ENCODE results near the gene SEMA6A.

Gene SEMA6A

DNA sequence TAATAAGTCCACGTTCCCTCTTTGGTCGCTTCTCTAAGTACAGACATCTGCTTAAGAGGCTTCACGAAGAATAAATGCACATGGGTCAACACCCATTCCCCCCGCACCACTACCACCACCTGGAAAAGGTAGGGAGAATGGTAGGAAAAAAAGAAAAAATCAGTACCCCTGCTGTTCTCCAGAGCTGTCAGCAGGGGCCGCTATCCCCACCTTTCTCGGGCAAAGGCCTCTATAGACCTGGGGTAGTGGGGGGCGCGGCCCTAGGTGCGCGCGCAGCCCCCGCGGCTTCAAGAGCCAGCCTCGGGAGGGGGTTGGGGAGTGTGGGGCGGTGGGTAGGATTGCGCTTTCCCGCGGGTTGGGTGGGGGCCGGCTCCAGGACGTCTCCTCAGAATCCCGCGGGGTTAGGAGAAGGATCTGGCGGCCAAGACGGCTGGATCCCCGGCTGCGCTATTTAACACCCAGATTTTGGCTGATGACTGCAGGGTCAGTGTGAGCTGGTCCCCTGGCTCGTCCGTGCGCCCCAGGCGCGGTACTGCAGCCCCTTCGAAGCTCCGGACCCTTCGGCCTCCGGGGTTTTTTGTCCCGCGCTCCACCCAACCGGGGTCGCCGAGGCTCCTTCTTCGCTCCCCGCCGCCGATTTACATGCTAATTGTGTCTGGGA lies 1.6 kb upstream of the SEMA6A start:
- DNase-seq: peak; percentile 20

- DNase-seq: no peak
Observed at GRCh38 chr5:116575326-116576052, 866 bp upstream of the SEMA6A start.

DNA sequence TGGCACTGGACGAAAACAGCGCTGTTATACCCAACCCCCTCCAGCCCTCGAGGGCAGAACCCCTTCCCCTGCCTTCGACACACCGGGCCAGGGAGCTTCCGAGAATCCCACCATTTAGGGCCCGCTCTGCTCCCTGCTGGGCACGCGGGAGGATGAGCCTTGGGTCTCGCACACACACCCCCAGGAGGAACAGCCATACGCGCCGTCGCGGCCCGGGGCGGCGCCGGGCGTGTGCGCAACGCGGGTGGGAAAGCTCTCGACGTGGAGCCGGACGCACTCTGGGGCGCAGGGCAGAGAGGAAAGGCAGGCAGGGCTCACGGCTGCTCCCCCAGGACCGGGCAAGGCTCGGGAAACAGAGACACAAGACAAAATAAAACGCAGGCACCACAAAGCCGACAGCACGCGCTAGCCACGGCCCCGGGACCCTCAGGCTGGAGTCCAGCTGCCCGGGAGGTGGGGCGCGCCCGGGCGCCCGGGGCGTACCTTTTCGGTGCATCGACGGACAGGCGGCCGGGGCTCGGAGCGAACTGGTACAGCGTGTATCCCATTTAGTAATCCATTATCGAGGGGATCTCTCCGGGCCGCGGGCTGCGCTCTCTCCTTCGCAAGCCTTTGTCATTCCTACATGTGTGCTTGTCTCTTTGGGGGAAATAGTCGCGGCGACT lies 789 bp downstream of the SEMA6A start:
- DNase-seq: no peak

- no peak for DNase-seq
Observed at GRCh38 chr5:116573279-116573701, 1.3 kb downstream of the SEMA6A start.

DNA sequence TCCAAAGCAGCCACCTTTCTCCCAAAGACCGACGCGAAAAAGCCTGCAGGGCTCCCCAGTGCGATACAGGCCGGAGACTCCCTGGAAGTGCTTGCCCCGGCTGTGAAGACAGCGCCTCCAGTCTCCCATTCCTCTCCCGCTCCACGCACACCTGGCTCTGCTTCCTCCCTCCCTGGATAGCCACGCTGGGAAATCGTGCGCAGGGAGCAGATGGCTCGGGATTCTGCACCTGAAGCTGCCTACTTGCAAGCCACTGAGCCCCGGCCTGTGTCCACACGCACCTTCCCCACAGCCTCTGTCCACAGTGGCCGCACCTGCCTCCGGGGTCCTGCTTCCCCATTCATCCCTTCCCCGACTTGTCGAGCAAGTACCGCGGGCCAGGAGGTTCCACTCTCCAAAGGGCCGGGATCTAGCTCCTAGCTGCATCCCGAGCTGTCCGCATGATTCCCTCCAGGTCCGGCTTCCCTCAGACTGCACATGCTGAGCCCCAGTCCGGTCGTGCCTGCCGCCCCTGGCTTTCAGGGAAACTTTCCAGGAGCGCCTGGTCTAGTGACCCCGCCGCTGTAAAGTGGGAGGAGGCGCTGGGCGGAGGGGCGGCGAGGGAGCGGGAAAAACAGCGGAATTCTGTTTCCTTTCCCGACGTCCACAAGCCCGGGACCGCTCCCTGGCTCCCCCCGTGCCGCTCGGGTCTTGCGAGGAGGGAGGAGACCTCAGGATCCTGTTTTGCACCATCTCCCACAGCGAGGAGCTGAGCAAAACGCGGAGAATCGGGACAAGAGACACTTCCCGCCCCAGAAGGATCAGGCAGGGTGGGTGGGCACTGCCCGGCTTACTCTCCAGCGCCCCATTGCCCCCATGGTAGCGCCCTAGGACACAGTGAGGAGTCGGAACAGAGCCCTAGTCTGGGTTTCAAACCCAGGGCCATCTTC lies 2.0 kb downstream of the SEMA6A start:
- no peak for DNase-seq

- DNase-seq: no peak
Observed at GRCh38 chr5:116571568-116572349, 2.9 kb downstream of the SEMA6A start.

GRCh38 chr5:116569999-116570398 lies 4.6 kb downstream of the SEMA6A start:
- DNase-seq: no peak

GRCh38 chr5:116567106-116567505 lies 7.5 kb downstream of the SEMA6A start:
- no peak for DNase-seq

- DNase-seq: no peak
Observed at GRCh38 chr5:116566251-116566650, 8.4 kb downstream of the SEMA6A start.

DNA sequence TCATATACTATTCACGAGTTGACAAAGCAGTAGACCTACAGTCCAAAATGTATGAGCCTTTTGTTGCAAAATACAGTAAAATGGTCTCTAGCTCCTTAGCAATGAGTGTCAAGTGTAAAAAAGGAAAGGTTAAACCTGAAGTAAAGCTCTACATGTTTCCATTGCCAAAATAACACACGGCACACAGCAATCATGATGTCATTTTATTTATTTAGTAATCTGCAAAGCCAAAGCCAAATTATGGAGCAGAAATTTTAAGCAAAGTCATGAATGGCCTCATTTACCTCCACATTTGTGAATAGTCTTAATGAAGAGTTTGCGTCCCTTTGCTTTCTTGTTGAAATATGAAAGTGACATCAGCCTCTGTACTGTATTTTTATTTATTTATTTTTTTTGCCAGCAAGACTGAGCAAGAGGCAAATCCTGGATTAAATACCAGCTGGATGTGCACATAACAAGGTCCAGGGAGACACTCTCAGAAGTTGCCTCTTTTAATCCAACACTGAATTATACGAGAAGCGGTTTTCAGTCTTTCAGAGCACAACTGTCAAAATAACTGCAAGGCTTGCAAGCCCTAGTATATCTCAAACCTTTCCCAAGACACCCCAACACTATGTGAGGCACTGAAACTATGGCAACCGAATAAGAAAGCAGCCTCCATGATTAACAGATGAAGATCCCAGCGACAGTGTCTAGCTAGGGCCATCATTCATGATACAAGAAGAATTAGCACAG lies 9.7 kb downstream of the SEMA6A start:
- DNase-seq: no peak

DNA sequence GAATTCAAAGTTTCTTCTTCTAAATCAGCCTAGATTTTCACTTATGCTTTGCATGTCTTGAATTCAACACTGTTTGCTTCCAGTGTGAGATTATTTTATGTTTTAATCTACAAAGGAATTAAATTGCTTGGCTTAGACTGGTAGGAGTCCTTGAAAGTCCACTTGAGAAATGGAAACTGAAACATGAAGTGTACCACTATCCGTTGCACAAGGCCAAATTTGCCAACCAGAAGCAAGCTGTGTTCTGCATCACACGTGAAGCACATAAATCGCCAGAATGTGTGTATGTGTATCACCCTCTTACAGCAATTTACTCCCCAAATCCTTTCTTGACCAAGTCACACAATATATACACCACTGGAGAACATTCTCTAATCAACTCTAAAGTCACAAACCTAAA lies 10.3 kb downstream of the SEMA6A start:
- no peak for DNase-seq

GRCh38 chr5:116563736-116564308 lies 10.8 kb downstream of the SEMA6A start:
- DNase-seq: no peak

DNA sequence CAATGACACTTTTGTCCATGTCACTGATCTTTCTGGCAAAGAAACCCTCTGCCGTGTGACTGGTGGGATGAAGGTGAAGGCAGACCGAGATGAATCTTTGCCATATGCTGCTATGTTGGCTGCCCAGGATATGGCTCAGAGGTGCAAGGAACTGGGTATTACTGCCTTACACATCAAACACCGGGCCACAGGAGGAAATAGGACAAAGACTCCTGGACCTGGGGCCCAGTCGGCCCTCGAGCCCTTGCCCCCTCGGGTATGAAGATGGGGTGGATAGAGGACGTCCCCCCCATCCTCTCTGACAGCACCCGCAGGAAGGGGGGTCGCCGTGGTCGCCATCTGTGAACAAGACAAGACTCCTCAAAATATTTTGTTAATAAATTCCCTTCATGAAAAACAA lies 12.0 kb downstream of the SEMA6A start:
- no peak for DNase-seq

DNA sequence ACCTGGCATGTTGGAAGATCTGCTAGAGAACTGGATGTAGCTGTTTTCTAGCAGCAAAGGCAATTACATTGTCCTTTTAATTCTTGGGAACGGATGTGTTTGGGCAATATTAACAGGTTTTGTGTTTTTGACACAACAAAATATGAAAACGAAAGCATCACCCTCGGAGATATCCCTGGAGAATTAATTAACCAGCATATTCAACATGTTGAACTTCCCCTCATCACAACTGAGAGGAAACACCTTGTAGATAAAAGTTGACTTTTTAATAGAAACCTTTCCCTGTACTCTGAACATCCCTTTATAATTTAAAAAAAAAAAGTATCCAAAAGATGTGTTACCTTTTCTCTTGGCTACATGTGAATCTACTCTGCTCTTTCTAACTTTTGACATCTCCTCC lies 13.0 kb downstream of the SEMA6A start:
- DNase-seq: no peak

- no peak for DNase-seq
Observed at GRCh38 chr5:116559673-116560164, 14.9 kb downstream of the SEMA6A start.

GRCh38 chr5:116559239-116559638 lies 15.4 kb downstream of the SEMA6A start:
- DNase-seq: no peak

DNA sequence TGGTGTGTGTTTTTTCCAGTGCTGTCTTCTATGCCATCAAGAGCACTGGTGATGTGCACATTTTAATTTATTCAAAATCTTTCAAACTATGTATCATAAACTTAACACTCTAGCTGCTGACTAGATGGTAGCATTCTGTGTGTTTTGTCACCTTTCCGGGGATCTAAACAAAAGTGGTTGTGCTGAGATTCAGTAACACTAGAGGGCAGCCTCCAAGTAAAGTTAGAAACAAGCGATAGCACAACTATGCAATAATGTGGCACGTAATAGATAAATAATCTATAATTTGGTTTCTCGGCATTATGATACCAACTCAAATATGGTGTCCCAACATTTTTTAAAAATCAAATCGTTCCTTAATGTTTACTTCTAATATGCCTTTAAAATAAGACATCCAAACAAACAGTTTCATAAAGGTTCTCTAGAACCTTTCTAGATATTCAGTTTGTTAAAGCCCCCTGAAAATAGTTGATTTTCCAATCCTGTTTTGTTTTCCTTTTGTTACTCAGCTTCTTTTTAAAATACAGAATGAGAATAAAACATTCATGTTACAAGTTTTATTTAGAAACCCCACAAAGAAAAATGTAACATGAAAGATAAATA lies 16.9 kb downstream of the SEMA6A start:
- no peak for DNase-seq

- no peak for DNase-seq
Observed at GRCh38 chr5:116554764-116555163, 19.9 kb downstream of the SEMA6A start.

DNA sequence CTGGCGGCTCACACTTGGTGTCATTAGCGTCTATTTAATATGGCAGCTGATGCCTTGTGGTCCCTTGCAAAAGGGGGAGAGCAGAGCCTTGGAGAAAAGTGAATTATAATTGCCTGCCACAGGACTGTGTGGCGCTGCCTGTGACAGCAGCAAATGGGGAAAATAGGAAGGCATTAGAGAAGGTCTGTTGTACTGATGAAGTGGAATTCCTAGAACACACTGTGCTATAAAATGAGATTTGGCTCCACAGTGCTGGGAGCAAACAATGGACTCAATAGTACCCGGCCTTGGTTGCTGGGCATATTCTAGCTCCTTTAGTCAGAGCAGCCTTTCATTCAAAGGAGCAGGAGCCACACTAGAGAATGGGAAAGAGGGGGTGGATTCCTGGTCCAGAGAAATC lies 21.3 kb downstream of the SEMA6A start:
- no peak for DNase-seq

DNA sequence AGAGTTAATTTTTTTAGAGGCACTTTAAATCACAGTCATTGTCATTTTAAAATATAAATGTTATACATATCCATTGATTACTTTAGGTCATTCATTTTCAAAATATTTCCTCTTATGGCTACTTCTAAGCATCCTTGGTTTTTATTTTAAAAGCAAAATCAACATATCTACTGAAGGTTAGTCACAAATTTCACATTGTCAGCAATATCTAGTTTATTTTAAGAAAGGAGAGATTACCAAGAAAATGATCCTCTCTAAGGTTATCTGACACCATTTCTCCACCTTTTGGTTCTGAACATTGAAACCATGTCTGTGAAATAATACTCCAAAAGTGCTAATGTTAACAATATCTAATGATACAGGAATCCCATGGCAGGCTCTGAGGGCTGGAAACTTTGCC lies 24.5 kb downstream of the SEMA6A start:
- no peak for DNase-seq

- no peak for DNase-seq
Observed at GRCh38 chr5:116546743-116547124, 27.9 kb downstream of the SEMA6A start.

Data from stimulated activated CD4-positive, alpha-beta T cell treated with anti-CD3 and anti-CD28 coated beads, Interleukin-12 subunit alpha, Interleukin-12 subunit beta, amount 100 ng/mL, for 4 hours (primary cell).